ENCODE measurements around the gene TMED9.

GRCh38 chr5:177592010-177592834 is at the start of gene TMED9:
- TF ChIP-seq CTCF (IDR thresholded peaks at IDR 0.05) (peak in 5 of 12 donors; percentile 9 to 45 (median 33)), POLR2A (IDR thresholded peaks at IDR 0.05) (peak; percentile 34 to 93)

Data from heart left ventricle (tissue), 13 donors.